GM13976 (cell line): Measurements from ENCODE around the gene OVOL2.
"Not testable (repeated sequence)": the region's sequence is repeated elsewhere in the genome, so short reads cannot be mapped to it uniquely, and the experiment has no call there.

ENCODE experiments used
- DNase-seq: peaks from one replicate; pipeline ENCODE4 v3.0.0; 2012; ENCODE audit warnings: low spot score
- in situ Hi-C: fragments of 300-500 bp; cut with MboI; formaldehyde crosslinking; loops from one replicate; pipeline ENCODE4 v1.12.0; 2022; ENCODE audit warnings: low sequenced_read_pairs, mixed read lengths, inconsistent platforms; ENCODE audit not compliant: unreplicated experiment
- TF ChIP-seq, protein P1 (sequence below): IDR thresholded peaks from 2 replicates; pipeline ENCODE4 v1.5.1; 2012; ENCODE audit warnings: borderline replicate concordance, mild to moderate bottlenecking; ENCODE audit not compliant: insufficient read depth; ENCODE audit errors: extremely low read depth, missing control alignments, control extremely low read depth

The OVOL2 gene

DNA sequence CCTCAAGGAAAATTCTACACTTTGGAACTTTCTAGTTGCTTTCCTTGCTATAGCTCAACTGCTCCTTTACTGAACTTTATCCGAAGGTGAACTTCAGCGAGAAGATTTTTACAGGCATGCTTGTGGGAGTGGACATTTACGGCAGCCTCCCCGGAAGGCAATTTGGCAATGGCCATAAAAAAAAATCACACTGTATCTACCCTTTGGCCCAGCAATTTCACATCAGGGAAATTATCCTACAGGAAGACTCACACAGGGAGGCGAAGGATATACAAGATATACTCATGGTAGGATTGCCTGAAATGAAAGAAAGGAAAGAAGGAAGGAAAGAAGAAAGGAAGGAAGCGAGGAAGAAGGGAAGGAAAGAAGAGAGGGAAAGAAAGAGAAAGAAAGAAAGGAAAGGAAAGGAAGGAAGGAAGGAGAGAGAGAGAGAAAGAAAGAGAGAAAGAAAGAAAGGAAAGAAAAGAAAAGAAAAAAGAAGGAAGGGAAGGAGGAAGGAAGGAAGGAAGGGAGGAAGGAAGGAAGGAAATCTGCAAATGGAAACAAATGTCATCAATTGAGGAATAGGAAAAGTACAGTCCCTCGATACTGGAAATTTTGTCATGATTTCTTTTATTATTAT is 25.7 kb downstream of the OVOL2 start:
- TF ChIP-seq, protein P1, sequence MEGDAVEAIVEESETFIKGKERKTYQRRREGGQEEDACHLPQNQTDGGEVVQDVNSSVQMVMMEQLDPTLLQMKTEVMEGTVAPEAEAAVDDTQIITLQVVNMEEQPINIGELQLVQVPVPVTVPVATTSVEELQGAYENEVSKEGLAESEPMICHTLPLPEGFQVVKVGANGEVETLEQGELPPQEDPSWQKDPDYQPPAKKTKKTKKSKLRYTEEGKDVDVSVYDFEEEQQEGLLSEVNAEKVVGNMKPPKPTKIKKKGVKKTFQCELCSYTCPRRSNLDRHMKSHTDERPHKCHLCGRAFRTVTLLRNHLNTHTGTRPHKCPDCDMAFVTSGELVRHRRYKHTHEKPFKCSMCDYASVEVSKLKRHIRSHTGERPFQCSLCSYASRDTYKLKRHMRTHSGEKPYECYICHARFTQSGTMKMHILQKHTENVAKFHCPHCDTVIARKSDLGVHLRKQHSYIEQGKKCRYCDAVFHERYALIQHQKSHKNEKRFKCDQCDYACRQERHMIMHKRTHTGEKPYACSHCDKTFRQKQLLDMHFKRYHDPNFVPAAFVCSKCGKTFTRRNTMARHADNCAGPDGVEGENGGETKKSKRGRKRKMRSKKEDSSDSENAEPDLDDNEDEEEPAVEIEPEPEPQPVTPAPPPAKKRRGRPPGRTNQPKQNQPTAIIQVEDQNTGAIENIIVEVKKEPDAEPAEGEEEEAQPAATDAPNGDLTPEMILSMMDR: no peak
- in situ Hi-C loops: no loop called here
- DNase-seq: no peak

DNA sequence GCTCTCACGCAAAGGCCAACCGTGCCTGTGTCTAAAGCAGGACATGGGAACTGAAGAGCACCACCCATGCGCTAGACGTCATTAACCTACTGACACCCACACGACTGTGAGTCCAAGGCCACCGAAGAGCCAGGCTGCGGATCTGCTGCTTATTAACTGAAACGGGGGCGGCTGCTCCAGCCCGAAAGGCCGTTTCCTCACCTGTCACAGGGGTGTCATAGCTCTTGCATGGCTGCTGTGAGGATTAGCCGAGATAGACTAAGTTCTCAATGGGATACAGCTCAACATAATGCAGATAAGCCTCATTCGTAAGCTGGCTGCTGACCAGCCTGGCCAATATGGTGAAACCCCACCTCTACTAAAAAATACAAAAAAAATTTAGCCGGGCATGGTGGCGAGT is 26.7 kb downstream of the OVOL2 start:
- DNase-seq: no peak
- TF ChIP-seq, protein P1: no peak
- in situ Hi-C loops: no loop called here

DNA sequence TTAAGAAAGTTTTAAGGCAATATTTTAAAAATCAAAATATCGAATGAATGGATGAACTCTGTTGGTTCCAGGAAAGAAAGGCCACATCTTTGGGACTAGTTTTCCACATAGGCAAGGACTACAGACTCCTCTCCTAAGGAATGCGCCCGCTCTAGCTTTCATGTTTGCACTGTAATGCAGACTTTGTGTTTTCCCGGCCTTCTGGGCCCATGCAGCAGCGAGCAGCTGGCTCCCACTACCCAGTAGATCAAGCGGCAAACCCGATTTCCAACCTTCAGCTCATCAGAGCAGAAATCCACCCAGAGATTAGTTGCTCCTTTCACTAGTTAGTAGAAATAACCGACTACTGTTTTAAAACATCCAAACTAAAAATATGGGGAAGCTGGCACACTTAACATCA is 27.7 kb downstream of the OVOL2 start:
- no peak for DNase-seq
- in situ Hi-C loops: no loop called here
- TF ChIP-seq, protein P1: no peak

DNA sequence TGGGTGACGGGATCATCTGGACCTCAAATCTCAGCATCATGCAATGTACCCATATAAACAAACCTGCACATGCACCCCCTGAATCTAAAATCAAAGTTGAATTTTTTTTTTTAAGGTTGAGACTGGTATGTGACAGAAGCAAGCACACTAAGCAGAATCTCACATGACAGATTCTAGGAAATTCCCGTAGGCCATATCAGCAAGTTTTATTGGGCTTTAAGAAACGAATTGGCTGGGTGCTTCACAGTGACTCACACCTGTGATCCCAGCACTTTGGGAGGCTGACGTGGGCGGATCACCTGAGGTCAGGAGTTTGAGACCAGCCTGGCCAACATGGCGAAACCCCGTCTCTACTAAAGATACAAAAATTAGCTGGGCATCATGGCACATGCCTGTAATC is 30.7 kb downstream of the OVOL2 start:
- DNase-seq, in situ Hi-C loops: not testable (repeated sequence)

DNA sequence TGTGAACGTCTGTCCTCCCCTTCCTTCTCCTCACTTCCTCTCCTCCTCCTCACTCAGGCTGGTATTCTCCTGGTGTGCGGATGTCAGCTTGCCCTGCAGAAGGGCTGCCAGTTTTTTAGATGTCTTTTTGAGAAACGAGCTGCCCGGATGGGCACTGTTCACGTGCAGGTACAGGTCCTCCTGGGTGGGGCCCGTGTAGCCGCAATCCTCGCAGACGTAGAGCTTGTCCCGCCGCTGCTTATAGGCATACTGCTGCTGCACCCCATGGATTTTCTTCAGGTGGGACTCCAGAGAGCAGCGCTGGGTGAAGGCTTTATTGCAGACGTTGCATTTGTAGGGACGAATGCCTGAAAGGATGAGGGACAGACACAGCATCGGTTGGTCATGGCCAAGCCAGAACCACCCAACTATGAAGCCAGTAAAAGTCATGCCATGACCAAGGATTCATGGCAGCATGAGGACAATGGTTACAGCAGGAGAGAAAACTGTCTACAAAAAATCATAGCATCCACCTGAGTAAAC is 33.0 kb downstream of the OVOL2 start:
- DNase-seq: no peak
- TF ChIP-seq, protein P1: no peak
- in situ Hi-C loops: no loop called here

DNA sequence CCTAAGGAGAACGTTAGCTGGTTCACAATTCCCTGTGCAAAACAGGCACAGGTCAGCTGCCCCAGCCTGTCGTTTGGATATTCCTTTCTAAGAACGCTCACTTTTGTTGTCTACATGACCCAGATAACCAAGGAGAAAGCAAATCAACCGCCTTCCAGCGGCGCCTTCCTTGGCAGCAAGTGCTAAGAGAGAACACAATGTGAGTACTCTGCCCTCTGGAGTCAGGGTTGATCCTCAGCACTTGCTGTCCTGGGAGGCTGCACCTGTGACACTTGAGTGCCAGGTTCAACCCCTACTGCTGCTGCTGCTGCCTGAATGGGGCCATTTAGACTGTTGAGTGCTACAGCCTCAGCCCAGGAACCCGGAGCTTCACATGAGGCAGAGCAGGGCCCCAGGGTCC is 36.8 kb downstream of the OVOL2 start:
- DNase-seq: no peak
- TF ChIP-seq, protein P1: no peak
- in situ Hi-C loops: no loop called here

DNA sequence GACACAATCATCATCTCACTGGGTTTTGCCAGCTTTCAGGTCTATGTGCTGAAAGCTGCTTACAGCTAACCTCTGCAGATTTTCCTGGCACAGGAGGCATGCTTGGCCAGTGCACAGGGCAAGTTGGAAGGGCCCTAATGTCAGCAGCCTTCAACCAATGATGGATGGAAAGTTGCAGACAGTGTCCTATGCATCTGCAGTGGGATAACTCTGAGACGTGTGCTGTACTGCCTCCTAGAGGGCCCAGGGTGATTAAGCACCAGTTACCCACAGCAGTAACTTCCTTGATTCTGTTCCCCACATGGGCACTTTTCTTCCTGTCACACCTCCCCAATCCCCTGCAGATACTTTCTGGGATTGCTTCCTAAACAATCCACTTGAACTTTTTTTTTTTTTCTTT is 38.6 kb downstream of the OVOL2 start:
- peak; percentile 79 for DNase-seq

More for the DNA sequence above, 38.6 kb downstream of the OVOL2 start:
- in situ Hi-C loops: no loop called here
- TF ChIP-seq, protein P1: peak; percentile 73
